GM23338 (cell line): ENCODE results near the gene SLX4.

Experiments used
- CREB1 ChIP-seq: fragments of 250-450 bp; sonication (Bioruptor Pico); IDR thresholded peaks from 2 replicates; pipeline ENCODE4 v1.5.0; 2020; ENCODE audit warnings: low read depth, mild to moderate bottlenecking, moderate library complexity
- CTCF ChIP-seq, 2 experiments: fragments of 200-600 bp in 1 of 2; sonication (generic) in 1 of 2; conservative IDR thresholded peaks; 2 replicates each; pipeline versions ENCODE4 v1.5.1 to v1.6.1; 2016 to 2017; ENCODE audit warnings: antibody characterized with exemption in 2 of 2, low read depth in 2 of 2, mild to moderate bottlenecking in 2 of 2, moderate library complexity in 1 of 2
- ETS1 ChIP-seq: IDR thresholded peaks from 2 replicates; pipeline ENCODE4 v1.6.1; 2016; ENCODE audit warnings: antibody characterized with exemption
- EZH2 ChIP-seq: fragments of 200-600 bp; sonication (generic); IDR thresholded peaks from one replicate; pipeline ENCODE4 v1.8.0; 2017; ENCODE audit warnings: antibody characterized with exemption, mild to moderate bottlenecking, low read depth; ENCODE audit not compliant: unreplicated experiment
- EZH2phosphoT487 ChIP-seq: fragments of 200-600 bp; sonication (generic); IDR thresholded peaks from one replicate; pipeline ENCODE4 v1.8.1; 2018; ENCODE audit warnings: antibody characterized with exemption; ENCODE audit not compliant: unreplicated experiment
- JUNB ChIP-seq: IDR thresholded peaks from one replicate; pipeline ENCODE4 v1.6.1; 2016; ENCODE audit warnings: antibody characterized with exemption; ENCODE audit not compliant: unreplicated experiment
- NANOG ChIP-seq: IDR thresholded peaks from 2 replicates; pipeline ENCODE4 v1.6.1; 2016; ENCODE audit warnings: antibody characterized with exemption, borderline replicate concordance
- POLR2AphosphoS5 ChIP-seq: IDR thresholded peaks from 2 replicates; pipeline ENCODE4 v1.6.1; 2016; ENCODE audit warnings: antibody characterized with exemption, low read depth
- REST ChIP-seq: IDR thresholded peaks from one replicate; pipeline ENCODE4 v1.6.1; 2018; ENCODE audit warnings: antibody characterized with exemption; ENCODE audit not compliant: unreplicated experiment
- STAT1 ChIP-seq: IDR thresholded peaks from one replicate; pipeline ENCODE4 v1.6.1; 2016; ENCODE audit warnings: antibody characterized with exemption; ENCODE audit not compliant: unreplicated experiment
- ZNF331 ChIP-seq: fragments of 250-450 bp; sonication (Bioruptor Pico); IDR thresholded peaks from 2 replicates; pipeline ENCODE4 v1.5.0; 2020; ENCODE audit warnings: low read depth, mild to moderate bottlenecking, moderate library complexity
- ZNF462 ChIP-seq: fragments of 250-450 bp; sonication (Bioruptor Pico); IDR thresholded peaks from 2 replicates; pipeline ENCODE4 v1.5.0; 2020; ENCODE audit warnings: mild to moderate bottlenecking, moderate library complexity

GRCh38 chr16:3625331-3625730, 13.9 kb upstream of the SLX4 start:
- TF ChIP-seq CTCF (conservative IDR thresholded peaks at IDR 0.05; ENCODE audit: low read depth in 2 of 2): no peak
- no peak for TF ChIP-seq REST
- TF ChIP-seq EZH2: no peak
- TF ChIP-seq CREB1 (CRISPR knock-in tag): no peak
- no peak for TF ChIP-seq POLR2AphosphoS5
- TF ChIP-seq ETS1: no peak
- TF ChIP-seq JUNB: no peak
- TF ChIP-seq EZH2phosphoT487: no peak
- TF ChIP-seq ZNF331 (CRISPR knock-in tag): no peak
- no peak for TF ChIP-seq ZNF462 (CRISPR knock-in tag)
- TF ChIP-seq NANOG: no peak
- no peak for TF ChIP-seq STAT1
